ENCODE measurements around the gene TMEM209.
"Not testable (repeated sequence)": the region's sequence is repeated elsewhere in the genome, so short reads cannot be mapped to it uniquely, and the experiment has no call there.

The TMEM209 gene

GRCh38 chr7:130224923-130225322 lies 19.7 kb upstream of the TMEM209 start:
- not testable (repeated sequence) for H3K27ac ChIP-seq (replicated peaks; ENCODE audit: low read length); H3K9me3 ChIP-seq (replicated peaks in 1 of 2; ENCODE audit: control insufficient read depth in 2 of 2, insufficient read depth in 1 of 2, low read depth in 1 of 2, low read length in 2 of 2); H3K4me2 ChIP-seq (ENCODE audit: insufficient read depth, low read length, poor library complexity, severe bottlenecking); H3K36me3 ChIP-seq (replicated peaks in 1 of 2; ENCODE audit: control insufficient read depth in 2 of 2, insufficient read depth in 2 of 2, low read length in 2 of 2); H2BK5ac ChIP-seq (ENCODE audit: low read length); H3K27me3 ChIP-seq (ENCODE audit: control insufficient read depth in 3 of 3, insufficient read depth in 3 of 3, low read depth in 1 of 3, low read length in 3 of 3); H4K8ac ChIP-seq (ENCODE audit: low read depth, low read length); H2AK5ac ChIP-seq (ENCODE audit: low read depth, low read length); H2AFZ ChIP-seq (ENCODE audit: low read length); H3K4me3 ChIP-seq (ENCODE audit: low read length in 2 of 2); H4K91ac ChIP-seq (ENCODE audit: low read depth, low read length, poor library complexity); H2BK12ac ChIP-seq (ENCODE audit: low read length); H2BK120ac ChIP-seq (ENCODE audit: low read depth, low read length); H3K9ac ChIP-seq (ENCODE audit: low read depth, low read length, poor library complexity); DNase-seq (ENCODE audit: low spot score); H3K4me1 ChIP-seq (ENCODE audit: control insufficient read depth in 2 of 2, insufficient read depth in 1 of 2, low read depth in 1 of 2, low read length in 2 of 2); H3K79me1 ChIP-seq (ENCODE audit: low read depth, low read length); H2BK15ac ChIP-seq (ENCODE audit: low read length); H3K18ac ChIP-seq (ENCODE audit: low read length); H3K23ac ChIP-seq (ENCODE audit: low read depth, low read length, poor library complexity); H3K4ac ChIP-seq (ENCODE audit: low read length); H3K14ac ChIP-seq (ENCODE audit: low read length)
- no CpG with 5 or more reads among the region's 3 CpGs for WGBS, 2 donors (ENCODE audit: extremely low coverage in 2 of 2, insufficient read length in 2 of 2, insufficient replicate concordance in 1 of 2)

- H3K18ac ChIP-seq (ENCODE audit: low read length): no peak overlapping the region
- H2BK120ac ChIP-seq (ENCODE audit: low read depth, low read length): no peak overlapping the region
- H2BK15ac ChIP-seq (ENCODE audit: low read length): no peak overlapping the region
- H3K27ac ChIP-seq (replicated peaks; ENCODE audit: low read length): no peak overlapping the region
- no peak for DNase-seq (ENCODE audit: low spot score)
- H3K9me3 ChIP-seq (replicated peaks in 1 of 2; ENCODE audit: control insufficient read depth in 2 of 2, insufficient read depth in 1 of 2, low read depth in 1 of 2, low read length in 2 of 2): peaks cover 3 to 5% of the 10 kb centered on the region in 2 donors
- H2AK5ac ChIP-seq (ENCODE audit: low read depth, low read length): no peak overlapping the region
- no CpG with 5 or more reads among the region's 5 CpGs for WGBS, 2 donors (ENCODE audit: extremely low coverage in 2 of 2, insufficient read length in 2 of 2, insufficient replicate concordance in 1 of 2)
- H3K27me3 ChIP-seq (ENCODE audit: control insufficient read depth in 3 of 3, insufficient read depth in 3 of 3, low read depth in 1 of 3, low read length in 3 of 3): no peaks in the 10 kb centered on the region
- no peak overlapping the region for H3K4me3 ChIP-seq (ENCODE audit: low read length in 2 of 2)
- H3K79me1 ChIP-seq (ENCODE audit: low read depth, low read length): no peaks in the 10 kb centered on the region
- H3K9ac ChIP-seq (ENCODE audit: low read depth, low read length, poor library complexity): no peak overlapping the region
- H2AFZ ChIP-seq (ENCODE audit: low read length): no peak overlapping the region
- no peak overlapping the region for H4K8ac ChIP-seq (ENCODE audit: low read depth, low read length)
- H4K91ac ChIP-seq (ENCODE audit: low read depth, low read length, poor library complexity): no peak overlapping the region
- no peak overlapping the region for H2BK5ac ChIP-seq (ENCODE audit: low read length)
- no peak overlapping the region for H2BK12ac ChIP-seq (ENCODE audit: low read length)
- H3K4me2 ChIP-seq (ENCODE audit: insufficient read depth, low read length, poor library complexity, severe bottlenecking): no peak overlapping the region
- no peak overlapping the region for H3K23ac ChIP-seq (ENCODE audit: low read depth, low read length, poor library complexity)
- peaks cover 2 to 6% of the 10 kb centered on the region in 2 donors for H3K4me1 ChIP-seq (ENCODE audit: control insufficient read depth in 2 of 2, insufficient read depth in 1 of 2, low read depth in 1 of 2, low read length in 2 of 2)
- no peaks in the 10 kb centered on the region for H3K36me3 ChIP-seq (replicated peaks in 1 of 2; ENCODE audit: control insufficient read depth in 2 of 2, insufficient read depth in 2 of 2, low read length in 2 of 2)
- no peak overlapping the region for H3K4ac ChIP-seq (ENCODE audit: low read length)
- no peak overlapping the region for H3K14ac ChIP-seq (ENCODE audit: low read length)
Measured at GRCh38 chr7:130224210-130224609, 19.0 kb upstream of the TMEM209 start.

- Histone ChIP-seq H2BK12ac (ENCODE audit: low read length) (no peak overlapping the region), H3K23ac (ENCODE audit: low read depth, low read length, poor library complexity) (no peak overlapping the region), H3K4me2 (ENCODE audit: insufficient read depth, low read length, poor library complexity, severe bottlenecking) (no peak overlapping the region), H2BK5ac (ENCODE audit: low read length) (no peak overlapping the region), H3K27me3 (ENCODE audit: control insufficient read depth in 3 of 3, insufficient read depth in 3 of 3, low read depth in 1 of 3, low read length in 3 of 3) (no peaks in the 10 kb centered on the region), H3K9me3 (replicated peaks in 1 of 2; ENCODE audit: control insufficient read depth in 2 of 2, insufficient read depth in 1 of 2, low read depth in 1 of 2, low read length in 2 of 2) (peaks cover 3 to 5% of the 10 kb centered on the region in 2 donors), H4K91ac (ENCODE audit: low read depth, low read length, poor library complexity) (no peak overlapping the region), H3K36me3 (replicated peaks in 1 of 2; ENCODE audit: control insufficient read depth in 2 of 2, insufficient read depth in 2 of 2, low read length in 2 of 2) (no peaks in the 10 kb centered on the region), H3K4me3 (ENCODE audit: low read length in 2 of 2) (no peak overlapping the region), H4K8ac (ENCODE audit: low read depth, low read length) (no peak overlapping the region), H2BK15ac (ENCODE audit: low read length) (no peak overlapping the region), H3K14ac (ENCODE audit: low read length) (no peak overlapping the region), H2AK5ac (ENCODE audit: low read depth, low read length) (peak overlapping the region; percentile 6), H3K79me1 (ENCODE audit: low read depth, low read length) (no peaks in the 10 kb centered on the region), H3K18ac (ENCODE audit: low read length) (no peak overlapping the region), H3K4ac (ENCODE audit: low read length) (no peak overlapping the region), H3K4me1 (ENCODE audit: control insufficient read depth in 2 of 2, insufficient read depth in 1 of 2, low read depth in 1 of 2, low read length in 2 of 2) (peaks cover 0 to under 1% of the 10 kb centered on the region in 2 donors), H2AFZ (ENCODE audit: low read length) (no peak overlapping the region), H3K9ac (ENCODE audit: low read depth, low read length, poor library complexity) (peak overlapping the region; percentile 35), H3K27ac (replicated peaks; ENCODE audit: low read length) (no peak overlapping the region), H2BK120ac (ENCODE audit: low read depth, low read length) (no peak overlapping the region)
- no peak for DNase-seq (ENCODE audit: low spot score)
- WGBS, 2 donors (ENCODE audit: extremely low coverage in 2 of 2, insufficient read length in 2 of 2, insufficient replicate concordance in 1 of 2): no CpG with 5 or more reads among the region's 1 CpG
Measured at GRCh38 chr7:130223646-130224045, 18.4 kb upstream of the TMEM209 start.

- no peak overlapping the region for H3K9ac ChIP-seq (ENCODE audit: low read depth, low read length, poor library complexity)
- H2BK15ac ChIP-seq (ENCODE audit: low read length): no peak overlapping the region
- WGBS, 2 donors (ENCODE audit: extremely low coverage in 2 of 2, insufficient read length in 2 of 2, insufficient replicate concordance in 1 of 2): no CpG with 5 or more reads among the region's 4 CpGs
- H3K4ac ChIP-seq (ENCODE audit: low read length): no peak overlapping the region
- H4K91ac ChIP-seq (ENCODE audit: low read depth, low read length, poor library complexity): no peak overlapping the region
- no peaks in the 10 kb centered on the region for H3K4me1 ChIP-seq (ENCODE audit: control insufficient read depth in 2 of 2, insufficient read depth in 1 of 2, low read depth in 1 of 2, low read length in 2 of 2)
- H4K8ac ChIP-seq (ENCODE audit: low read depth, low read length): no peak overlapping the region
- no peak overlapping the region for H3K18ac ChIP-seq (ENCODE audit: low read length)
- H3K79me1 ChIP-seq (ENCODE audit: low read depth, low read length): no peaks in the 10 kb centered on the region
- no peak overlapping the region for H2BK5ac ChIP-seq (ENCODE audit: low read length)
- no peak overlapping the region for H2BK12ac ChIP-seq (ENCODE audit: low read length)
- peaks cover 3 to 4% of the 10 kb centered on the region in 2 donors for H3K9me3 ChIP-seq (replicated peaks in 1 of 2; ENCODE audit: control insufficient read depth in 2 of 2, insufficient read depth in 1 of 2, low read depth in 1 of 2, low read length in 2 of 2)
- no peak overlapping the region for H3K4me3 ChIP-seq (ENCODE audit: low read length in 2 of 2)
- no peak overlapping the region for H3K23ac ChIP-seq (ENCODE audit: low read depth, low read length, poor library complexity)
- H2BK120ac ChIP-seq (ENCODE audit: low read depth, low read length): no peak overlapping the region
- H2AK5ac ChIP-seq (ENCODE audit: low read depth, low read length): no peak overlapping the region
- H2AFZ ChIP-seq (ENCODE audit: low read length): no peak overlapping the region
- no peak overlapping the region for H3K27ac ChIP-seq (replicated peaks; ENCODE audit: low read length)
- no peak overlapping the region for H3K14ac ChIP-seq (ENCODE audit: low read length)
- H3K4me2 ChIP-seq (ENCODE audit: insufficient read depth, low read length, poor library complexity, severe bottlenecking): no peak overlapping the region
- DNase-seq (ENCODE audit: low spot score): no peak
- H3K27me3 ChIP-seq (ENCODE audit: control insufficient read depth in 3 of 3, insufficient read depth in 3 of 3, low read depth in 1 of 3, low read length in 3 of 3): no peaks in the 10 kb centered on the region
- no peaks in the 10 kb centered on the region for H3K36me3 ChIP-seq (replicated peaks in 1 of 2; ENCODE audit: control insufficient read depth in 2 of 2, insufficient read depth in 2 of 2, low read length in 2 of 2)
Measured at GRCh38 chr7:130221746-130222145, 16.5 kb upstream of the TMEM209 start.

Measured in neuronal stem cell (in vitro differentiated cells).